GM23338 (cell line): ENCODE results near the gene RGL2. TPM values are rescaled to one million over a fixed set of nuclear protein-coding genes. Genes with fewer than 3 reads are reported as not detected.

Source experiments
- ATAC-seq: fragments of 200-7000 bp; cut with Tn5 transposase; 3 replicates; pipeline ENCODE4 v1.9.1; 2020
- DNase-seq: peaks from one replicate; pipeline ENCODE4 v3.0.0-alpha.2; 2015; ENCODE audit warnings: low spot score
- H2AFZ ChIP-seq: fragments of 200-600 bp; sonication (generic); 2 replicates; pipeline ENCODE4 v1.8.0; 2016; ENCODE audit warnings: antibody characterized with exemption, mild to moderate bottlenecking, moderate library complexity
- H3F3A ChIP-seq: fragments of 200-600 bp; sonication (generic); replicated peaks from 2 replicates; pipeline ENCODE4 v1.8.0; 2017; ENCODE audit warnings: antibody characterized with exemption, mixed run types, low read depth
- H3K27ac ChIP-seq: fragments of 200-600 bp; sonication (generic); 2 replicates; pipeline ENCODE4 v1.6.1; 2016; ENCODE audit warnings: low read depth
- H3K27me3 ChIP-seq: fragments of 200-600 bp; sonication (generic); 2 replicates; pipeline ENCODE4 v1.8.0; 2016; ENCODE audit warnings: mild to moderate bottlenecking, mixed run types, moderate library complexity; ENCODE audit not compliant: insufficient read depth
- H3K36me3 ChIP-seq: fragments of 200-600 bp; sonication (generic); 2 replicates; pipeline ENCODE4 v1.8.0; 2016; ENCODE audit warnings: mild to moderate bottlenecking; ENCODE audit not compliant: insufficient read depth
- H3K4me1 ChIP-seq: fragments of 200-600 bp; sonication (generic); 2 replicates; pipeline ENCODE4 v1.8.0; 2016; ENCODE audit warnings: mild to moderate bottlenecking, moderate library complexity; ENCODE audit not compliant: insufficient read depth
- H3K4me2 ChIP-seq: fragments of 200-600 bp; sonication (generic); 2 replicates; pipeline ENCODE4 v1.7.1; 2017; ENCODE audit warnings: mixed run types
- H3K4me3 ChIP-seq: fragments of 200-600 bp; sonication (generic); 2 replicates; pipeline ENCODE4 v1.6.1; 2016; ENCODE audit warnings: mixed run types
- H3K79me2 ChIP-seq: fragments of 200-600 bp; sonication (generic); replicated peaks from 2 replicates; pipeline ENCODE4 v1.8.0; 2017; ENCODE audit warnings: mild to moderate bottlenecking; ENCODE audit not compliant: insufficient read depth
- H3K9me2 ChIP-seq: fragments of 200-600 bp; sonication (generic); 2 replicates; pipeline ENCODE4 v1.8.0; 2017; ENCODE audit not compliant: insufficient read depth
- H4K20me1 ChIP-seq: fragments of 200-600 bp; sonication (generic); replicated peaks from 2 replicates; pipeline ENCODE4 v1.8.0; 2017; ENCODE audit warnings: mild to moderate bottlenecking; ENCODE audit not compliant: insufficient read depth
- H3K27ac Mint-ChIP-seq: 2 replicates; pipeline ENCODE4 v1.8.0; 2020; ENCODE audit warnings: inconsistent platforms, mild to moderate bottlenecking, moderate library complexity, mixed read lengths
- H3K27me3 Mint-ChIP-seq: 3 replicates; pipeline ENCODE4 v1.8.0; 2022; ENCODE audit warnings: low read depth, mild to moderate bottlenecking, moderate library complexity, mixed read lengths, inconsistent platforms; ENCODE audit not compliant: insufficient read depth, poor library complexity
- H3K36me3 Mint-ChIP-seq: 3 replicates; pipeline ENCODE4 v1.8.0; 2021; ENCODE audit warnings: low read depth, mild to moderate bottlenecking, inconsistent platforms, moderate library complexity, mixed read lengths
- H3K4me1 Mint-ChIP-seq: 3 replicates; pipeline ENCODE4 v1.8.0; 2020; ENCODE audit warnings: mild to moderate bottlenecking, inconsistent platforms, mixed read lengths
- H3K4me3 Mint-ChIP-seq: 3 replicates; pipeline ENCODE4 v1.8.0; 2021; ENCODE audit warnings: moderate library complexity, mild to moderate bottlenecking, inconsistent platforms, mixed read lengths
- H3K9me3 Mint-ChIP-seq: 3 replicates; pipeline ENCODE4 v1.8.0; 2020; ENCODE audit warnings: moderate library complexity, mild to moderate bottlenecking, inconsistent platforms, mixed read lengths
- EZH2phosphoT487 ChIP-seq: fragments of 200-600 bp; sonication (generic); IDR thresholded peaks from one replicate; pipeline ENCODE4 v1.8.1; 2018; ENCODE audit warnings: antibody characterized with exemption; ENCODE audit not compliant: unreplicated experiment
- STAT1 ChIP-seq: IDR thresholded peaks from one replicate; pipeline ENCODE4 v1.6.1; 2016; ENCODE audit warnings: antibody characterized with exemption; ENCODE audit not compliant: unreplicated experiment
- polyA plus RNA-seq: library from polyadenylated mRNA; unstranded; fragments of >200 nt; fragmentation: Nextera tagmentation; extraction: Ambion mirVana; gene quantifications from 2 replicates; pipeline ENCODE4 v1.2.1, GENCODE V29; 2016
- total RNA-seq: library from RNA; depleted of rRNA; stranded (reverse); fragments of >200 nt; shearing (Covaris generic); gene quantifications from 2 replicates; pipeline ENCODE4 v1.2.3, GENCODE V29; 2014
- TF ChIP-seq, protein P1 (sequence below): IDR thresholded peaks from one replicate; pipeline ENCODE4 v1.6.1; 2018; ENCODE audit warnings: antibody characterized with exemption; ENCODE audit not compliant: unreplicated experiment
- TF ChIP-seq, protein P2 (sequence below): fragments of 250-450 bp; sonication (Bioruptor Pico); IDR thresholded peaks from 2 replicates; pipeline ENCODE4 v1.5.0; 2020; ENCODE audit warnings: mild to moderate bottlenecking, moderate library complexity
- TF ChIP-seq, protein P3 (sequence below), 2 experiments: fragments of 200-600 bp in 1 of 2; sonication (generic) in 1 of 2; conservative IDR thresholded peaks; 2 replicates each; pipeline versions ENCODE4 v1.5.1 to v1.6.1; 2016 to 2017; ENCODE audit warnings: antibody characterized with exemption in 2 of 2, low read depth in 2 of 2, mild to moderate bottlenecking in 2 of 2, moderate library complexity in 1 of 2

The RGL2 gene
- total and polyA plus RNA-seq, 2 experiments from 2014 or later = 28.0 to 52.2 TPM

DNA sequence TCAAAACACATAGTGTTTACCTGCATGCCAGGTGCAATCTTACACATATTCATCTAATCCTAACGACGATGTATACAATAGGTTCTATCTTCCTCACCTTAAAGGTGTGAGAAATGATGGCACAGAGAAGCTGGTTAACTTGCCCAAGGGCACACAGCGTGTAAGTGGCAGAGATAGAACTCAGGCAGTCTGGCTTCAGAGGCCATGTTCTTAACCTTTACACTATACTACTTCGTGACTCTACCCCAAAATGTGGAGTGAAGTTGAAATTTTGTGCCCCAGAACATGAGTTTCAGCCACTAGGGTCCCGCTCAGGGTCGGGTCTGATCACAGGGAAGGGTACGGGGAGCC lies 27.6 kb downstream of the RGL2 start:
- Histone ChIP-seq H3K27me3 (no peaks in the 10 kb centered on the region), H3F3A (peaks cover 46% of the 10 kb centered on the region), H3K4me1 (peaks cover 36% of the 10 kb centered on the region), H3K79me2 (peaks cover 53% of the 10 kb centered on the region), H3K4me3 (peak overlapping the region; percentile 99), H3K9me2 (no peaks in the 10 kb centered on the region), H3K36me3 (peaks cover 48% of the 10 kb centered on the region), H3K4me2 (peak overlapping the region; percentile 84), H2AFZ (peak overlapping the region; percentile 84), H4K20me1 (peaks cover 36% of the 10 kb centered on the region), H3K27ac (peak overlapping the region; percentile 84)
- peak overlapping the region; percentile 100 for H3K27ac Mint-ChIP-seq
- H3K27me3 Mint-ChIP-seq = peaks cover 28% of the 10 kb centered on the region
- H3K4me3 Mint-ChIP-seq = peak overlapping the region; percentile 97
- peaks cover 6% of the 10 kb centered on the region; the same call in 1 of the 3 replicates for H3K9me3 Mint-ChIP-seq
- DNase-seq = no peak
- H3K4me1 Mint-ChIP-seq = peaks cover 30% of the 10 kb centered on the region
- TF ChIP-seq STAT1 = no peak
- TF ChIP-seq, protein P1, sequence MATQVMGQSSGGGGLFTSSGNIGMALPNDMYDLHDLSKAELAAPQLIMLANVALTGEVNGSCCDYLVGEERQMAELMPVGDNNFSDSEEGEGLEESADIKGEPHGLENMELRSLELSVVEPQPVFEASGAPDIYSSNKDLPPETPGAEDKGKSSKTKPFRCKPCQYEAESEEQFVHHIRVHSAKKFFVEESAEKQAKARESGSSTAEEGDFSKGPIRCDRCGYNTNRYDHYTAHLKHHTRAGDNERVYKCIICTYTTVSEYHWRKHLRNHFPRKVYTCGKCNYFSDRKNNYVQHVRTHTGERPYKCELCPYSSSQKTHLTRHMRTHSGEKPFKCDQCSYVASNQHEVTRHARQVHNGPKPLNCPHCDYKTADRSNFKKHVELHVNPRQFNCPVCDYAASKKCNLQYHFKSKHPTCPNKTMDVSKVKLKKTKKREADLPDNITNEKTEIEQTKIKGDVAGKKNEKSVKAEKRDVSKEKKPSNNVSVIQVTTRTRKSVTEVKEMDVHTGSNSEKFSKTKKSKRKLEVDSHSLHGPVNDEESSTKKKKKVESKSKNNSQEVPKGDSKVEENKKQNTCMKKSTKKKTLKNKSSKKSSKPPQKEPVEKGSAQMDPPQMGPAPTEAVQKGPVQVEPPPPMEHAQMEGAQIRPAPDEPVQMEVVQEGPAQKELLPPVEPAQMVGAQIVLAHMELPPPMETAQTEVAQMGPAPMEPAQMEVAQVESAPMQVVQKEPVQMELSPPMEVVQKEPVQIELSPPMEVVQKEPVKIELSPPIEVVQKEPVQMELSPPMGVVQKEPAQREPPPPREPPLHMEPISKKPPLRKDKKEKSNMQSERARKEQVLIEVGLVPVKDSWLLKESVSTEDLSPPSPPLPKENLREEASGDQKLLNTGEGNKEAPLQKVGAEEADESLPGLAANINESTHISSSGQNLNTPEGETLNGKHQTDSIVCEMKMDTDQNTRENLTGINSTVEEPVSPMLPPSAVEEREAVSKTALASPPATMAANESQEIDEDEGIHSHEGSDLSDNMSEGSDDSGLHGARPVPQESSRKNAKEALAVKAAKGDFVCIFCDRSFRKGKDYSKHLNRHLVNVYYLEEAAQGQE = no peak
- TF ChIP-seq, protein P2, sequence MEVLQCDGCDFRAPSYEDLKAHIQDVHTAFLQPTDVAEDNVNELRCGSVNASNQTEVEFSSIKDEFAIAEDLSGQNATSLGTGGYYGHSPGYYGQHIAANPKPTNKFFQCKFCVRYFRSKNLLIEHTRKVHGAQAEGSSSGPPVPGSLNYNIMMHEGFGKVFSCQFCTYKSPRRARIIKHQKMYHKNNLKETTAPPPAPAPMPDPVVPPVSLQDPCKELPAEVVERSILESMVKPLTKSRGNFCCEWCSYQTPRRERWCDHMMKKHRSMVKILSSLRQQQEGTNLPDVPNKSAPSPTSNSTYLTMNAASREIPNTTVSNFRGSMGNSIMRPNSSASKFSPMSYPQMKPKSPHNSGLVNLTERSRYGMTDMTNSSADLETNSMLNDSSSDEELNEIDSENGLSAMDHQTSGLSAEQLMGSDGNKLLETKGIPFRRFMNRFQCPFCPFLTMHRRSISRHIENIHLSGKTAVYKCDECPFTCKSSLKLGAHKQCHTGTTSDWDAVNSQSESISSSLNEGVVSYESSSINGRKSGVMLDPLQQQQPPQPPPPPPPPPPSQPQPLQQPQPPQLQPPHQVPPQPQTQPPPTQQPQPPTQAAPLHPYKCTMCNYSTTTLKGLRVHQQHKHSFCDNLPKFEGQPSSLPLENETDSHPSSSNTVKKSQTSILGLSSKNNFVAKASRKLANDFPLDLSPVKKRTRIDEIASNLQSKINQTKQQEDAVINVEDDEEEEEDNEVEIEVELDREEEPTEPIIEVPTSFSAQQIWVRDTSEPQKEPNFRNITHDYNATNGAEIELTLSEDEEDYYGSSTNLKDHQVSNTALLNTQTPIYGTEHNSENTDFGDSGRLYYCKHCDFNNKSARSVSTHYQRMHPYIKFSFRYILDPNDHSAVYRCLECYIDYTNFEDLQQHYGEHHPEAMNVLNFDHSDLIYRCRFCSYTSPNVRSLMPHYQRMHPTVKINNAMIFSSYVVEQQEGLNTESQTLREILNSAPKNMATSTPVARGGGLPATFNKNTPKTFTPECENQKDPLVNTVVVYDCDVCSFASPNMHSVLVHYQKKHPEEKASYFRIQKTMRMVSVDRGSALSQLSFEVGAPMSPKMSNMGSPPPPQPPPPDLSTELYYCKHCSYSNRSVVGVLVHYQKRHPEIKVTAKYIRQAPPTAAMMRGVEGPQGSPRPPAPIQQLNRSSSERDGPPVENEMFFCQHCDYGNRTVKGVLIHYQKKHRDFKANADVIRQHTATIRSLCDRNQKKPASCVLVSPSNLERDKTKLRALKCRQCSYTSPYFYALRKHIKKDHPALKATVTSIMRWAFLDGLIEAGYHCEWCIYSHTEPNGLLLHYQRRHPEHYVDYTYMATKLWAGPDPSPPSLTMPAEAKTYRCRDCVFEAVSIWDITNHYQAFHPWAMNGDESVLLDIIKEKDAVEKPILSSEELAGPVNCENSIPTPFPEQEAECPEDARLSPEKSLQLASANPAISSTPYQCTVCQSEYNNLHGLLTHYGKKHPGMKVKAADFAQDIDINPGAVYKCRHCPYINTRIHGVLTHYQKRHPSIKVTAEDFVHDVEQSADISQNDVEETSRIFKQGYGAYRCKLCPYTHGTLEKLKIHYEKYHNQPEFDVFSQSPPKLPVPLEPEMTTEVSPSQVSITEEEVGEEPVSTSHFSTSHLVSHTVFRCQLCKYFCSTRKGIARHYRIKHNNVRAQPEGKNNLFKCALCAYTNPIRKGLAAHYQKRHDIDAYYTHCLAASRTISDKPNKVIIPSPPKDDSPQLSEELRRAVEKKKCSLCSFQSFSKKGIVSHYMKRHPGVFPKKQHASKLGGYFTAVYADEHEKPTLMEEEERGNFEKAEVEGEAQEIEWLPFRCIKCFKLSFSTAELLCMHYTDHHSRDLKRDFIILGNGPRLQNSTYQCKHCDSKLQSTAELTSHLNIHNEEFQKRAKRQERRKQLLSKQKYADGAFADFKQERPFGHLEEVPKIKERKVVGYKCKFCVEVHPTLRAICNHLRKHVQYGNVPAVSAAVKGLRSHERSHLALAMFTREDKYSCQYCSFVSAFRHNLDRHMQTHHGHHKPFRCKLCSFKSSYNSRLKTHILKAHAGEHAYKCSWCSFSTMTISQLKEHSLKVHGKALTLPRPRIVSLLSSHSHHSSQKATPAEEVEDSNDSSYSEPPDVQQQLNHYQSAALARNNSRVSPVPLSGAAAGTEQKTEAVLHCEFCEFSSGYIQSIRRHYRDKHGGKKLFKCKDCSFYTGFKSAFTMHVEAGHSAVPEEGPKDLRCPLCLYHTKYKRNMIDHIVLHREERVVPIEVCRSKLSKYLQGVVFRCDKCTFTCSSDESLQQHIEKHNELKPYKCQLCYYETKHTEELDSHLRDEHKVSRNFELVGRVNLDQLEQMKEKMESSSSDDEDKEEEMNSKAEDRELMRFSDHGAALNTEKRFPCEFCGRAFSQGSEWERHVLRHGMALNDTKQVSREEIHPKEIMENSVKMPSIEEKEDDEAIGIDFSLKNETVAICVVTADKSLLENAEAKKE (CRISPR knock-in tag) = no peak
- TF ChIP-seq EZH2phosphoT487 = no peak
- TF ChIP-seq, protein P3, sequence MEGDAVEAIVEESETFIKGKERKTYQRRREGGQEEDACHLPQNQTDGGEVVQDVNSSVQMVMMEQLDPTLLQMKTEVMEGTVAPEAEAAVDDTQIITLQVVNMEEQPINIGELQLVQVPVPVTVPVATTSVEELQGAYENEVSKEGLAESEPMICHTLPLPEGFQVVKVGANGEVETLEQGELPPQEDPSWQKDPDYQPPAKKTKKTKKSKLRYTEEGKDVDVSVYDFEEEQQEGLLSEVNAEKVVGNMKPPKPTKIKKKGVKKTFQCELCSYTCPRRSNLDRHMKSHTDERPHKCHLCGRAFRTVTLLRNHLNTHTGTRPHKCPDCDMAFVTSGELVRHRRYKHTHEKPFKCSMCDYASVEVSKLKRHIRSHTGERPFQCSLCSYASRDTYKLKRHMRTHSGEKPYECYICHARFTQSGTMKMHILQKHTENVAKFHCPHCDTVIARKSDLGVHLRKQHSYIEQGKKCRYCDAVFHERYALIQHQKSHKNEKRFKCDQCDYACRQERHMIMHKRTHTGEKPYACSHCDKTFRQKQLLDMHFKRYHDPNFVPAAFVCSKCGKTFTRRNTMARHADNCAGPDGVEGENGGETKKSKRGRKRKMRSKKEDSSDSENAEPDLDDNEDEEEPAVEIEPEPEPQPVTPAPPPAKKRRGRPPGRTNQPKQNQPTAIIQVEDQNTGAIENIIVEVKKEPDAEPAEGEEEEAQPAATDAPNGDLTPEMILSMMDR (conservative IDR thresholded peaks at IDR 0.05; ENCODE audit: low read depth in 2 of 2) = 0 out of 4 replicates have a peak, but pooled peaks of 1 of the 2 experiments have one; percentile 23
- ATAC-seq = peak; percentile 30
- H3K36me3 Mint-ChIP-seq = peaks cover 73% of the 10 kb centered on the region
